Naive thymus-derived CD4-positive, alpha-beta T cell (primary cell): ENCODE results near the gene ZNF730. TPM values are rescaled to one million over a fixed set of nuclear protein-coding genes. Genes with fewer than 3 reads are reported as not detected.
A peak's percentile ranks its signal among the peaks of the same experiment; 100 is the strongest.
"Not testable (repeated sequence)": the region's sequence is repeated elsewhere in the genome, so short reads cannot be mapped to it uniquely, and the experiment has no call there.

Experiments used
- ATAC-seq: fragments of 150-1000 bp; cut with Tn5 transposase; 2 replicates; pipeline ENCODE4 v1.10.0; 2021; ENCODE audit warnings: mild to moderate bottlenecking, moderate library complexity
- CTCF ChIA-PET: fragments of 350-600 bp; sonication (Branson Sonifier 250); formaldehyde crosslinking; loops from one replicate; lab custom pipeline; 2021; ENCODE audit warnings: antibody characterized with exemption; lab: Charles Lee
- POLR2A ChIA-PET: fragments of 350-600 bp; sonication (Branson Sonifier 250); formaldehyde crosslinking; loops from one replicate; lab custom pipeline; 2021; ENCODE audit warnings: antibody characterized with exemption, inconsistent platforms; lab: Charles Lee
- DNase-seq, 9 donors: peaks; one replicate each; pipeline versions ENCODE4 v3.0.0 to v3.0.0-alpha.2; 2020 to 2022; ENCODE audit warnings: mixed read lengths in 1 of 9
- H3K27ac ChIP-seq: one replicate; pipeline ENCODE4 v1.7.0; 2013; ENCODE audit warnings: mild to moderate bottlenecking, low read depth, low read length, moderate library complexity
- H3K27me3 ChIP-seq, 2 donors: one replicate each; pipeline ENCODE4 v1.7.0; 2013; ENCODE audit warnings: low read length in 2 of 2, mild to moderate bottlenecking in 2 of 2, moderate library complexity in 2 of 2; ENCODE audit not compliant: control insufficient read depth in 2 of 2, insufficient read depth in 2 of 2
- H3K36me3 ChIP-seq, 3 experiments: 1 replicate in 2 of 3; 2 replicates in 1 of 3; pipeline ENCODE4 v1.7.0; 2013; ENCODE audit warnings: low read length in 3 of 3, mild to moderate bottlenecking in 3 of 3, moderate library complexity in 1 of 3; ENCODE audit not compliant: insufficient read depth in 3 of 3, control insufficient read depth in 2 of 3
- H3K4me1 ChIP-seq, 2 donors: one replicate each; pipeline ENCODE4 v1.7.0; 2013; ENCODE audit warnings: low read length in 2 of 2, mild to moderate bottlenecking in 2 of 2, moderate library complexity in 1 of 2; ENCODE audit not compliant: control insufficient read depth in 2 of 2, insufficient read depth in 2 of 2
- H3K4me3 ChIP-seq: 2 replicates; pipeline ENCODE4 v1.7.0; 2013; ENCODE audit warnings: mild to moderate bottlenecking, low read length
- H3K9me3 ChIP-seq, 3 experiments: 1 replicate in 2 of 3; 2 replicates in 1 of 3; pipeline ENCODE4 v1.7.0; 2013; ENCODE audit warnings: low read length in 3 of 3; ENCODE audit not compliant: control insufficient read depth in 2 of 3
- H3K27ac Mint-ChIP-seq, 9 donors: one replicate each; pipeline ENCODE4 v1.8.0; 2020 to 2022; ENCODE audit warnings: mixed read lengths in 9 of 9, mild to moderate bottlenecking in 8 of 9, moderate library complexity in 5 of 9, inconsistent platforms in 2 of 9
- H3K27me3 Mint-ChIP-seq, 5 donors: one replicate each; pipeline ENCODE4 v1.8.0; 2021 to 2022; ENCODE audit warnings: mixed read lengths in 5 of 5, mild to moderate bottlenecking in 1 of 5
- H3K36me3 Mint-ChIP-seq, 5 donors: one replicate each; pipeline ENCODE4 v1.8.0; 2020 to 2022; ENCODE audit warnings: mixed read lengths in 5 of 5, mild to moderate bottlenecking in 3 of 5, inconsistent platforms in 1 of 5
- H3K4me1 Mint-ChIP-seq, 7 donors: one replicate each; pipeline ENCODE4 v1.8.0; 2020 to 2022; ENCODE audit warnings: mixed read lengths in 7 of 7, mild to moderate bottlenecking in 3 of 7, inconsistent platforms in 1 of 7
- H3K4me3 Mint-ChIP-seq, 10 donors: one replicate each; pipeline ENCODE4 v1.8.0; 2020 to 2022; ENCODE audit warnings: mild to moderate bottlenecking in 10 of 10, mixed read lengths in 10 of 10, moderate library complexity in 6 of 10, inconsistent platforms in 2 of 10
- H3K9me3 Mint-ChIP-seq, 11 donors: one replicate each; pipeline ENCODE4 v1.8.0; 2020 to 2022; ENCODE audit warnings: mixed read lengths in 11 of 11, mild to moderate bottlenecking in 4 of 11, inconsistent platforms in 1 of 11, moderate library complexity in 1 of 11
- intact Hi-C, 2 donors: fragments of 100-400 bp; cut with micrococcal nuclease; formaldehyde crosslinking; loops; one replicate each; pipeline ENCODE4 v1.15.1; 2023
- polyA plus RNA-seq, 2 donors: library from polyadenylated mRNA; unstranded; fragments of 300-500 nt; fragmentation: Illumina TruSeq; gene quantifications; one replicate each; pipeline ENCODE4 v1.2.3, GENCODE V29; 2021
- total RNA-seq, 6 experiments: library from RNA in 5 of 6; stranded (reverse) in 5 of 6; gene quantifications; 1 replicate in 5 of 6; 2 replicates in 1 of 6; pipeline ENCODE4 v1.2.3 and lab custom pipeline; 2021 to 2026

The ZNF730 gene
- under 1 TPM in 2 of 5 experiments, not detected in 3; 0.69 to 0.80 TPM for total RNA-seq
- polyA plus RNA-seq: not detected
- not detected for total RNA-seq (lab: John Stamatoyannopoulos, UW)

DNA sequence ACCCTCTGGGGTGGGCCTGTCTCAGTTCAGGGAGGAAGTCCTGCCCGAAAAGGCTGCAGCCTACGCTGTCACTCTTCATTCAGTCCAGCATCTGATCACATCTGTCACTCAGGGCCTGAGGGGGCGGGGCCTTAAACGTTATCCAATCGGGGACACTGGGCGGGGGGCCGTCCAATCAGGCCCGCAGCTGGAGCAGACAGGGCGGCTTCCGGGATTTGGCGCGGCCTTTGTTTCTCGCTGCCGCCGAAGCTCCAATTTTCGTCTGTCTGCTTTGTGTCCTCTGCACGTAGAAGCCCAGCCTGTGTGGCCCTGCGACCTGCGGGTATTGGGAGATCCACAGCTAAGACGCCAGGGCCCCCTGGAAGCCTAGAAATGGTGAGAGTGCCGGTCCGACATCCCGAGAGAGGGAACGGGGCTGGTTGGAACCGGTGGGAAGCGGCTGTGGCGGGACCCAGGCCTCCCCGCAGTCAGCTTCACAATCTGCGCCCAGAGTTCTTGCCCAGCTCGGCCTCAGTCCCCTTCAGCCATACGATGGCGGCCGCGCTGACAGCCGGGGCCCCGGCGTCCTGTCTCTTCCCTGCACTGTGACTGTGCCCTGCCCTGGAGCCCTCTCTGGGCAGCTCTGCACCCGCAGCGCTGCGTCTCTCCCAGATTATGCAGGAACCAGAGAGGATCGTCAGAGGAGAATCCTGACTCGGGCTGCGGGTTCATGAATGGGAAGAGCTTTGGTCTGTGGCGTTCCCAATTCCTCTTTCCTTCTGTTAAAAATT, at the start of gene ZNF730:
Gene ZNF730, plus strand, starts transcription at position 224 of the 770 bp plus-strand sequence. Its CDS starts 149 bp downstream, at position 373.
- no peak within 1 kb of the TSS for H3K4me3 ChIP-seq
- peaks cover 0 to 41% (median 32%) of the 10 kb centered on the region in 5 donors for H3K27me3 Mint-ChIP-seq
- ChIA-PET CTCF (no interaction called here), POLR2A (interaction anchor here (0.7 kb wide), 1 partner anchor 276 kb away, joined by 3 read pairs; no protein-coding TSS in a partner anchor)
- peak within 1 kb of the TSS in 2 of 9 donors; percentile 29 to 64 for H3K27ac Mint-ChIP-seq
- peak within 1 kb of the TSS; percentile 41 to 85 (median 76) for H3K4me3 Mint-ChIP-seq
- no peaks in the 10 kb centered on the region for H3K4me1 ChIP-seq
- peak; percentile 96 for ATAC-seq
- DNase-seq: peak in 8 of 9 donors; percentile 5 to 50 (median 18)
- peaks cover 3 to 41% (median 8%) of the 10 kb centered on the region in 11 donors for H3K9me3 Mint-ChIP-seq
- no peak within 1 kb of the TSS for H3K27ac ChIP-seq
- no peaks in the 10 kb centered on the region for H3K9me3 ChIP-seq
- peaks cover 0 to 6% (median 0%) of the 10 kb centered on the region in 5 donors for H3K36me3 Mint-ChIP-seq
- peaks cover 0 to 15% (median 2%) of the 10 kb centered on the region in 7 donors for H3K4me1 Mint-ChIP-seq
- intact Hi-C loops: no loop called here
- H3K36me3 ChIP-seq: no peaks in the 10 kb centered on the region
- no peaks in the 10 kb centered on the region for H3K27me3 ChIP-seq

DNA sequence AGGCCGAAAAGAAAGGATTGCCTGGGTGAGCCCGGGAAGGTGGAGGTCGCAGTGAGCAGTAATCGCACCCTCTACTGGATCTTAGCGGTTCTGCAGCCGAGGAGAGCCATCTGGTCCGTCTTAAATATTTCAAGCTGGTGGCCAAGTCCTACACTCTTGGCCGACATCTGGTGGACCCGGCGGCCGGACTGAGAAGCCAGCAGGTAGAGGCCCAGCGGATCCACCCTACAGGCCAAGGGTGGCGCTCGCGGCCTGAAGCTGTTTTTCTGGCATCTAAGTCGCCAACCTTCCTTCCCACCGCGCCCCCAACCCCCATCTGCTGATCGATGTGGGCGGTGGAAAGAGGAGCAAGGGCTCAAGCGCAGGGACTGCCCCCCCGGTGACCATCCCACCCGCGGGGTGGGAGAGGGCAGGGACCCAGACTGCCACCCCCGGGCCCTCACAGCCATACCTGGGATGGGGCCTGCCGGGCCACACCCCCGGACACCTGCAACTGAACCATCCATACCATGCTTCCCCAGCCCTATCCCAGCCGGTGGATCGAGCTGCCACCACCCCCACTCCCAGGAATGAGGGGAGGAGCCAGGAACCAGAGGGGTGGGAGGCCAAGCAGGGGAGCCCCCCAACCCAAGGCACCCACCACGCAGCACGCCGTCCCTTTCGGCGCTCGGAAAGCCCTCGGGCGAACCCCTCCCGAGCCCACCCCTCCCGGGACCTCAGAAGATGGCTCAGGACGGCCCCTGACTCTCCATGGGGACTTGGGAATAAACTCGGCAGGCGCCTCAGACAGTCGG, 46.3 kb upstream of the ZNF730 start:
- H3K27ac ChIP-seq: no peak overlapping the region
- DNase-seq (no peak), ATAC-seq (no peak)
- no peaks in the 10 kb centered on the region for H3K4me1 ChIP-seq
- intact Hi-C loops: no loop called here
- peak overlapping the region in 4 of 10 donors; percentile 21 to 42 (median 36) for H3K4me3 Mint-ChIP-seq
- H3K4me3 ChIP-seq: no peak overlapping the region
- ChIA-PET POLR2A (no interaction called here), CTCF (no interaction called here)
- H3K36me3 ChIP-seq: no peaks in the 10 kb centered on the region
- H3K9me3 Mint-ChIP-seq: peaks cover 6 to 77% (median 38%) of the 10 kb centered on the region in 11 donors
- H3K36me3 Mint-ChIP-seq: peaks cover 0 to 13% (median 6%) of the 10 kb centered on the region in 5 donors
- H3K9me3 ChIP-seq: peaks cover 0 to 25% (median 0%) of the 10 kb centered on the region in 3 experiments
- peaks cover 0 to 8% (median 3%) of the 10 kb centered on the region in 7 donors for H3K4me1 Mint-ChIP-seq
- H3K27me3 ChIP-seq: no peaks in the 10 kb centered on the region
- H3K27ac Mint-ChIP-seq: no peak overlapping the region
- H3K27me3 Mint-ChIP-seq: peaks cover 0 to 71% (median 50%) of the 10 kb centered on the region in 5 donors

DNA sequence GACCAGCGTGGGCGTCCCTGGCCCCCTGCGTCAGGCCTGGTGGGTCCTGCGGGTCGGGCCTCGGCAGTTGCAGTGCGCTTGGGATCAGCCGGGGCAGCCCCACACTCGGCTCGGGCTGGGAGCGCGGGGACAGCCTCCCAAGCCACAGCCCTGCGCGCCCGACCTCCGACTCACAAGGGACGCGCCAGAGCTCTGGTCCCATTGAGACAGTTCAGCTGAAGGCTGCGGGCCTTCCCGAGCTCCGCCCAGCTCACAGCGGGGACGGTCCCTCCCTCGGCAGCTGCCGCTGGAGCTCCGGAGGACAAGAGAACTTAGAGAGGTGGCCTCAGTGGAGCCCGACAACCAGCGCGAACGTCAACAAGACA, 45.7 kb upstream of the ZNF730 start:
- H3K27me3 Mint-ChIP-seq: peaks cover 0 to 74% (median 51%) of the 10 kb centered on the region in 5 donors
- no peaks in the 10 kb centered on the region for H3K27me3 ChIP-seq
- H3K36me3 Mint-ChIP-seq: peaks cover 0 to 13% (median 6%) of the 10 kb centered on the region in 5 donors
- POLR2A ChIA-PET: no interaction called here
- H3K27ac ChIP-seq: no peak overlapping the region
- CTCF ChIA-PET: no interaction called here
- peaks cover 0 to 12% (median 8%) of the 10 kb centered on the region in 7 donors for H3K4me1 Mint-ChIP-seq
- DNase-seq (no peak), ATAC-seq (no peak)
- H3K4me3 Mint-ChIP-seq: no peak overlapping the region
- no peaks in the 10 kb centered on the region for H3K36me3 ChIP-seq
- intact Hi-C loops: no loop called here
- peaks cover 6 to 83% (median 38%) of the 10 kb centered on the region in 11 donors for H3K9me3 Mint-ChIP-seq
- no peak overlapping the region for H3K4me3 ChIP-seq
- peaks cover 0 to 25% (median 0%) of the 10 kb centered on the region in 3 experiments for H3K9me3 ChIP-seq
- H3K27ac Mint-ChIP-seq: no peak overlapping the region
- no peaks in the 10 kb centered on the region for H3K4me1 ChIP-seq

DNA sequence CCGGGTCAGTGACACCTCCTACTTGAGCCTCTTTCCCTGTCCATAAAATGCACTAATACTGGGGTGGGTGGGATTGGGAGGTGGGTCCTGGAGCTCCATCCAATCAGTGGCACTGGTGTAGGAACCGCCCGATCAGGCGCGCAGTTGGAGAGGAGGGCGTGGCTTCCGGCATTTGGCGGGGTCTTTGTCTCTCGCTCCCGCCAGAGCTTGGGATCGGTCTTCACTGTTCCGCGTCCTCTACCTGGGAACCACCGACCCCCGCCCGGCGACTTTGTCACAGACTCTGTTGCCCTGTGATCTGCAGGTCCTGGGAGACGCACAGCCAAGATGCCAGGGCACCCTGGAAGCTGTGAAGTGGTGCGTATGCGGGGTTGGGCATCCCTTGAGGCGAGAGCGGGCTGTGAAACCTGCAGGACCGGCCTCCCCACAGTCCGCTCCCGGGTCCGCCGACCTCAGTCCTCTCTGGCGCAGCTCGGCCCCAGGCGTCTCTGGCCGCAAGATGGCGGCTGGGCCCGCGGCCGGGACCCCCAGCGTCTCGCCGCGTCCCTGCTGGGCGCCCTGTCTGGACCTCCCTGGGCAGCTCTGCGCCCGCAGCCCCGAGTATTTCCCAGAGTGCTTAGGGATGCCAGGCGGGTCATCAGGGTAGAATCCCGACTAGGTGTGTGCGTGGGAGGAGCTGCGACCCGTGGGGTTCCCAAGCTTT, 41.6 kb upstream of the ZNF730 start:
- ChIA-PET CTCF (no interaction called here), POLR2A (no interaction called here)
- intact Hi-C loops: no loop called here
- ATAC-seq (peak; percentile 31), DNase-seq (no peak)
- no peaks in the 10 kb centered on the region for H3K4me1 ChIP-seq
- Mint-ChIP-seq H3K9me3 (peaks cover 8 to 72% (median 30%) of the 10 kb centered on the region in 11 donors), H3K4me3 (peak overlapping the region in 5 of 10 donors; percentile 14 to 59 (median 23)), H3K27me3 (peaks cover 0 to 48% (median 34%) of the 10 kb centered on the region in 5 donors), H3K36me3 (peaks cover 0 to 9% (median 6%) of the 10 kb centered on the region in 5 donors), H3K27ac (no peak overlapping the region), H3K4me1 (peaks cover 0 to 12% (median 7%) of the 10 kb centered on the region in 7 donors)
- no peaks in the 10 kb centered on the region for H3K36me3 ChIP-seq
- H3K9me3 ChIP-seq: peaks cover 0 to 13% (median 0%) of the 10 kb centered on the region in 3 experiments
- no peak overlapping the region for H3K27ac ChIP-seq
- no peaks in the 10 kb centered on the region for H3K27me3 ChIP-seq
- no peak overlapping the region for H3K4me3 ChIP-seq

DNA sequence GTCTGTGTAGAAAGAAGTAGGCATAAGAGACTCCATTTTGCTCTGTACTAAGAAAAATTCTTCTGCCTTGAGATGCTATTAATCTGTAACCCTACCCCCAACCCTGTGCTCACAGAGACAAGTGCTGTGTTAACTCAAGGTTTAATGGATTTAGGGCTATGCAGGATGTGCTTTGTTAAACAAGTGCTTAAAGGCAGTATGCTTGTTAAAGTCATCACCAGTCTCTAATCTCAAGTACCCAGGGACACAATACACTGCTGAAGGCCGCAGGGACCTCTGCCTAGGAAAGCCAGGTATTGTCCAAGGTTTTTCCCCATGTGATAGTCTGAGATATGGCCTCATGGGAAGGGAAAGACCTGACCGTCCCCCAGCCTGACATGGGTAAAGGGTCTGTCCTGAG, 39.0 kb upstream of the ZNF730 start:
- H3K4me1 Mint-ChIP-seq, H3K36me3 ChIP-seq, POLR2A ChIA-PET, H3K36me3 Mint-ChIP-seq, ATAC-seq, CTCF ChIA-PET, H3K27ac ChIP-seq, DNase-seq, H3K4me3 Mint-ChIP-seq, H3K4me3 ChIP-seq, intact Hi-C loops, H3K4me1 ChIP-seq, H3K27me3 ChIP-seq, H3K9me3 ChIP-seq, H3K27ac Mint-ChIP-seq: not testable (repeated sequence)
- peaks cover 0 to 29% (median 22%) of the 10 kb centered on the region in 5 donors for H3K27me3 Mint-ChIP-seq
- peaks cover 4 to 75% (median 24%) of the 10 kb centered on the region in 11 donors for H3K9me3 Mint-ChIP-seq

DNA sequence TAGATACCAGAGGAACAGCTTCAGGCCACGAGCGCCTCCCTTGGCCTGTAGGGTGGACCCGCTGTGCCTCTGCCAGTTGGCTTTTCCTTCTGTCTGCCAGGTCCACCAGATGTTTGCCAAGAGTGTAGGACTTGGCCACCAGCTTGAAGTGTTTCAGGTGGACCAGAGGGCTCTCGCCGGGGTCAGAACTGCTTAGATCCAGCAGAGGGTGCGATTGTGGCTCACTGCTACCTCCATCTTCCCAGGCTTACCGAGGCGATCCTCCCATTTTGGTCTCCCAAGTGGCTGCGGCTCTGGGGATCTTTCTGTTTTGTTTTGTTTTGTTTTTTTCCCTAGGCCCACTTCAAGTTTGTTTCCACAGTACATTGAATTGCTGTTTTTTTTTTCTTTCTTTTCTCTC, 23.0 kb upstream of the ZNF730 start:
- ChIA-PET CTCF (no interaction called here), POLR2A (no interaction called here)
- H3K4me1 ChIP-seq: no peaks in the 10 kb centered on the region
- Mint-ChIP-seq H3K27me3 (peaks cover 0 to 8% (median 0%) of the 10 kb centered on the region in 5 donors), H3K36me3 (peaks cover 0 to 20% (median 9%) of the 10 kb centered on the region in 5 donors), H3K4me1 (no peaks in the 10 kb centered on the region), H3K27ac (no peak overlapping the region), H3K4me3 (no peak overlapping the region), H3K9me3 (peaks cover 12 to 89% (median 48%) of the 10 kb centered on the region in 11 donors)
- DNase-seq (no peak), ATAC-seq (no peak)
- no peak overlapping the region for H3K4me3 ChIP-seq
- intact Hi-C loops: no loop called here
- no peak overlapping the region for H3K27ac ChIP-seq
- H3K36me3 ChIP-seq: no peaks in the 10 kb centered on the region
- peaks cover 0 to 28% (median 0%) of the 10 kb centered on the region in 3 experiments for H3K9me3 ChIP-seq
- H3K27me3 ChIP-seq: no peaks in the 10 kb centered on the region
